Measurements from ENCODE around the gene CAMTA1.

- TF ChIP-seq CTCF (IDR thresholded peaks at IDR 0.05; ENCODE audit: insufficient read depth, low read depth, low read length) (no peak), EZH2 (IDR thresholded peaks at IDR 0.05; ENCODE audit: insufficient read depth, low read length) (no peak)
Measured at GRCh38 chr1:6774381-6774780, 10.9 kb upstream of the CAMTA1 start.

Measured in astrocyte (in vitro differentiated cells and primary cell).